Choroid plexus epithelial cell (primary cell): Measurements from ENCODE around the gene PI4KA.

Experiments
- DNase-seq: peaks from one replicate; pipeline ENCODE4 v3.0.0-alpha.2; 2010; ENCODE audit warnings: low read depth
- H3K4me3 ChIP-seq: 2 replicates; pipeline ENCODE4 v1.5.1; 2011; ENCODE audit warnings: low read depth, mild to moderate bottlenecking, control low read depth, low read length, moderate library complexity
- TF ChIP-seq, protein P1 (sequence below): conservative IDR thresholded peaks from 2 replicates; pipeline ENCODE4 v1.5.1; 2011; ENCODE audit warnings: low read depth, mild to moderate bottlenecking, control low read depth, inconsistent platforms, low read length, moderate library complexity

Gene PI4KA

DNA sequence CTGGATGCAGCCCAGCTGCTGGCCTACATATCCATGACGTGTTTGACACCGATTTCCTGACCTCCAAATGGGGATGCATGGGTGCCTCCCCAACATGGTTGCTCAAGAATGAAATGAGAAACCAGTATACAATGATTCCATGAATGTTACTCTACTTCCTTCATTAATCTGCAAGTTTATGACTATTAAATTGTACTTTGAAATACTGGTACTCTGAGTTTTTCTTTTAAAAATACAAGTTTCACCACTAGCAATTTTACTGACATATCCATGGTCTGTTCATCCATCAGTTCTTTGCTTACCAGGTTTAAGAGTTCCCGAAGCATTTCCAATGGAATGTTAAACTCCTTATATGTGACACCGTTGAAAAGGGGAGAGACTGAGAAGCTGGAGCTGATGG is 45.6 kb downstream of the PI4KA start:
- no peak for DNase-seq
- no peak overlapping the region for H3K4me3 ChIP-seq
- TF ChIP-seq, protein P1, sequence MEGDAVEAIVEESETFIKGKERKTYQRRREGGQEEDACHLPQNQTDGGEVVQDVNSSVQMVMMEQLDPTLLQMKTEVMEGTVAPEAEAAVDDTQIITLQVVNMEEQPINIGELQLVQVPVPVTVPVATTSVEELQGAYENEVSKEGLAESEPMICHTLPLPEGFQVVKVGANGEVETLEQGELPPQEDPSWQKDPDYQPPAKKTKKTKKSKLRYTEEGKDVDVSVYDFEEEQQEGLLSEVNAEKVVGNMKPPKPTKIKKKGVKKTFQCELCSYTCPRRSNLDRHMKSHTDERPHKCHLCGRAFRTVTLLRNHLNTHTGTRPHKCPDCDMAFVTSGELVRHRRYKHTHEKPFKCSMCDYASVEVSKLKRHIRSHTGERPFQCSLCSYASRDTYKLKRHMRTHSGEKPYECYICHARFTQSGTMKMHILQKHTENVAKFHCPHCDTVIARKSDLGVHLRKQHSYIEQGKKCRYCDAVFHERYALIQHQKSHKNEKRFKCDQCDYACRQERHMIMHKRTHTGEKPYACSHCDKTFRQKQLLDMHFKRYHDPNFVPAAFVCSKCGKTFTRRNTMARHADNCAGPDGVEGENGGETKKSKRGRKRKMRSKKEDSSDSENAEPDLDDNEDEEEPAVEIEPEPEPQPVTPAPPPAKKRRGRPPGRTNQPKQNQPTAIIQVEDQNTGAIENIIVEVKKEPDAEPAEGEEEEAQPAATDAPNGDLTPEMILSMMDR: no peak

DNA sequence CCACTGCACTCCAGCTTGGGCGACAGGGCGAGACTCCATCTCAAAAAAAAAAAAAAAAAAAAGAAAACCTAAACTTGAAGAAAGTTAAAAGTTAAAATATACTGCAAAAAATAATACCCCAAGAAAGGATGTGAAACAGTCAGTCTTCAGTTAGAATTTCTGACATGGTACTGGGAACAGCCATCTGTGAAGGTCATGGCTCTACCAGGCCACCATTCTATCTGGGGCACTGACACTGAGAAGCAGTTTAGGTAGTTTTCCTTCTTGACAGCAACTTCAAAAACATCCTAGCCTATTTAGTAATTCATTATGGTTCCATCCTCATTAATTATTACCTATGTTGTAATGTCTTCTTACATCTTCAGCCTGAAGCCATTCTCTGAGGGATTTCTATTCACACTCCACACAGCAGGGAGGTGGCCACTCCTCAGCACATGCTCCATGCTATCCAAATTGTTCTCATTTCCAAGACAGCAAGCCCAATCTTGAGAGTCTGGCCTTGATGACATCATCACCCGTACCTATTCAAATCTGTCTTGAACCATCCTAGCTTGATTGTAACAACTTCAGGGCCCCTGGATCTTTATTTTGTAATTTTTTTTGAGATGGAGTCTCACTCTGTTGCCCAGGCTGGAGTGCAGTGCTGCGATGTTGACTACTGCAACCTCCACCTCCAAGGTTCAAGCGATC is 46.5 kb downstream of the PI4KA start:
- no peak for DNase-seq
- TF ChIP-seq, protein P1: no peak
- H3K4me3 ChIP-seq: no peak overlapping the region

DNA sequence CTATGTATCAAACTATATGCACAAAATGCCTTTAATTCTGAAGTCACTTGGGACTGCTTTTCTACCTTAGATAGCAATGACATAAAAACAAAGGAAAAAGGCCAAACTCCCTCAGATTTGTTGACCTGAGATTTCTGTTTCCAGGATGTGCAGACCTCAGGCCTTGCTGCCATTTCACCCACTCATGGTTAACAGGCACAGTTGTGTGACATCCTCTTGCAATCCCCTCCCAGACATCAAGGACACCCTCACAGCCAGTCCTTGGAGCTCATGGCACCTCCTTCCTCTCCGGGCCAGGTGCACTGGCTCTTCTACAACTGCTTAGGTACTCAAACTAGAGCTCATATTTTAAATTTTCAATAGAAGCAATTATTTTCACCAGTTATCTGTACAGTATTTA is 47.4 kb downstream of the PI4KA start:
- no peak overlapping the region for H3K4me3 ChIP-seq
- DNase-seq: no peak
- TF ChIP-seq, protein P1: no peak

DNA sequence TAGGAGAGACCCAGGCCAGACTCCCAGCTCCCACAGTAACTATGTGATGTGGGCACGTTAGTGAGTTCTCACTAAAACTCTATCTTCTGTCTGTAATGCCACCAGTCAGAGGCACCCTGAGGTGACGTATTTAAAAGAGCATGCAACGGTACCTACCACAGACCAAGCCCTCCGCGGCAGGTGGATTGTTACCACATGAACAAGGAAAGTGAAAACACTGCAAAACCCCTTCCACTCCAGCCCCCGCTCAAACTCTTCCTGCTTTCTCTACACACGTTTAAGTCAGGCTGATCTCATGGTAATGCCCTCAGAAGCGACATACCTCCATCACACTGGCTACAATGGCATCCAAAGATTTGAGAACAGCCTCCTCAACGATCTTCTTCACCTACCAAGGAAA is 48.0 kb downstream of the PI4KA start:
- no peak for DNase-seq

DNA sequence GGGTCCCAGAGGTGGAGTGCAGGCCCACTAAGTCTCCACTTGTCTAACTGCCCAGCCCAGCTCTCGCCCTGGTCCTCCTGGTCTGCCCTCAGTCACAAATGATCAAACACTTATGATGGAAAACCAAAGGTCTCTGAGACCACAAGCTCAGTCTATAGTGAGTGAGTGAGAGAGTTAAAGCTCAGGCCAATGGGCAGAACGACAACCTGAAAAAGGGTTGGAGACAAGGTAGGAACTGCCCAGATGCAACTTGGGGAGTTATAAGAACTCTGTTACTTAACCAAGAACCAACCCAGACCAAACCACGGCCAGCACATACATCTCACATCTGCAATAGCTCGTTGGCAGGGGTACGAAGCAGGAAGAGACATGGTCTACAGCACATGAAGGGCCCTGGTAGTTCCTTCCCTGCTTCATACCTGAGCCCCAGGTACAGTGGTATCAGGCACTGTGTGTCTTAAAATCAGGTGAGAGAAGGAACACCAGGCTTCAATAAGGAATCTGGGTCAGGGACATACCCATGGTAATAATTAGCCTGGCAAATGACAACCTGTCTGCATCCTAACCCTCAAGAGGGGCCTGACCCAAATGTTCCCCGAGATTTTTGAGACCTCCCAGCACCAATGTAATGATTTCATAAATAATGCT is 48.9 kb downstream of the PI4KA start:
- no peak for DNase-seq
- no peak overlapping the region for H3K4me3 ChIP-seq
- TF ChIP-seq, protein P1: no peak

More for the DNA sequence above, 48.0 kb downstream of the PI4KA start:
- TF ChIP-seq, protein P1: no peak
- no peak overlapping the region for H3K4me3 ChIP-seq

DNA sequence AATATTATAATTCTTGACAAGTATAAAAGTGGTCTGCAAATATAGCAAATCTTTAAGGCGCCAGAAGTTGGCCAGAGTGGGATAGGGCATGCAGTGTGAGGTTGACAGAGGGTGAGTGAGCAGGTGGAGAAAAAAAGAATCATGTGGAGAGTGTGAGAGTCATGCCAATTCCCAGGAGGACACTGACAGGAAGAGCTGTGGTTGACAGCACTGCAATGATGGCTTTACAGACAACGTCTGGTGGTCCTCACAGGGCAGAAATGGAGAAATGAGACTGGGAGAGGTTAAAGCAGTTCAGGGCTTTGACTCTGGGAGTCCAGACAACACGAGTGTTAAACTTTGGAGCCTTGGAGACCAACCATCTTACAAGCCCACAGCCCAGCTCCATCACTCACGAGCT is 49.8 kb downstream of the PI4KA start:
- TF ChIP-seq, protein P1: no peak

DNA sequence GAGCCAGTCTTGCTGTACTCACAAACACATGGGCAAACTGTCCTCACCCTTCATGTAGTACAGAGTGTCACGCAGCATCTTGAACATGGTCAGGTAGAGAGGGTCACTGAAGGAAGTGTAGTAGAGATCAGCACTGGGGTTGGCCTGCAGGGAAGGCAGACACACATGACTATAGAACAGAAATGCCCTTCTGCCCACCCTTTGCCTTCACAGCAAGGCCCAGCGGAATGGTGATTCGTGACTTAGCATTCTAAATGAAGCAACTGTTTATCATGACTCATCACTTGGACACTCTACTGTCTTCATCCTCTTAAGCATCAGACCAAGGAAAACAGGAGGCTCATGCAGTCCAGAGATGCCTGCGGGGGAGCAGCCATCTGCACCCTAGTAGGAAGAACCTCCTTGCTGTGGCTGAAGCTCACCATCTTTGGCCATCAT is 51.3 kb downstream of the PI4KA start:
- TF ChIP-seq, protein P1: no peak
- no peak overlapping the region for H3K4me3 ChIP-seq
- DNase-seq: peak; percentile 94

More for the DNA sequence above, 49.8 kb downstream of the PI4KA start:
- H3K4me3 ChIP-seq: no peak overlapping the region
- DNase-seq: no peak
